ENCODE measurements around the gene NDRG4. TPM values are rescaled to one million over a fixed set of nuclear protein-coding genes. Genes with fewer than 3 reads are reported as not detected.

The NDRG4 gene
- total RNA-seq, 1 donor from 2014 or later, result 290 TPM

Other genes starting within 250 kb of the NDRG4 start
- not detected for gene PRSS54, start 205.1 kb upstream of the NDRG4 start, total RNA-seq
- 5.6 TPM for gene GINS3, start 107.7 kb upstream of the NDRG4 start, total RNA-seq
- 14.4 TPM for gene SETD6, start 15.4 kb downstream of the NDRG4 start, total RNA-seq
- gene CNOT1, start 129.7 kb downstream of the NDRG4 start, total RNA-seq, result 68.3 TPM
- gene SLC38A7, start 184.6 kb downstream of the NDRG4 start, total RNA-seq, result 35.3 TPM
- gene GOT2, start 234.2 kb downstream of the NDRG4 start, total RNA-seq, result 533 TPM

Data from Right ventricle myocardium superior (tissue), 1 donor.